HepG2 (cell line): ENCODE measurements around the gene RILPL1. TPM values are rescaled to one million over a fixed set of nuclear protein-coding genes. Genes with fewer than 3 reads are reported as not detected.

Experiments used
- CENPX ChIP-seq: sonication (generic); formaldehyde crosslinking; IDR thresholded peaks from 2 replicates; pipeline ENCODE4 v1.9.0; 2021; ENCODE audit warnings: mild to moderate bottlenecking, missing genetic modification reagents, moderate library complexity
- IRF1 ChIP-seq: sonication (generic); formaldehyde crosslinking; IDR thresholded peaks from 2 replicates; pipeline ENCODE4 v1.4.0; 2020; ENCODE audit warnings: low read depth, mild to moderate bottlenecking, missing genetic modification reagents
- MTA3 ChIP-seq: sonication (generic); formaldehyde crosslinking; IDR thresholded peaks from 2 replicates; pipeline ENCODE4 v1.4.0; 2020; ENCODE audit warnings: missing genetic modification reagents
- NFKB2 ChIP-seq: sonication (generic); formaldehyde crosslinking; IDR thresholded peaks from 2 replicates; pipeline ENCODE4 v1.4.0; 2020; ENCODE audit warnings: missing genetic modification reagents, borderline replicate concordance
- ZNF747 ChIP-seq: sonication (generic); formaldehyde crosslinking; IDR thresholded peaks from 2 replicates; pipeline ENCODE4 v1.8.1; 2023; ENCODE audit warnings: missing genetic modification reagents, mild to moderate bottlenecking, borderline replicate concordance
- polyA plus RNA-seq, 8 experiments: library from polyadenylated mRNA; depleted of rRNA in 3 of 8; stranded (reverse) in 7 of 8; unstranded in 1 of 8; fragments of >200 nt; fragmentation: Illumina TruSeq in 4 of 8; extraction: Trizol in 4 of 8; gene quantifications; 2 replicates each; pipeline versions ENCODE4 v1.2.1 to v1.2.3, GENCODE V29; 2011 to 2016; ENCODE audit warnings: low read depth in 4 of 8, missing spikeins in 1 of 8, mixed read lengths in 1 of 8; ENCODE audit not compliant: insufficient read depth in 1 of 8
- total RNA-seq, 5 experiments: library from RNA; depleted of rRNA; stranded (reverse); fragments of >200 nt; fragmentation: Illumina TruSeq; extraction: Trizol; gene quantifications; 2 replicates each; pipeline ENCODE4 v1.2.3, GENCODE V29; 2016; ENCODE audit warnings: low read depth in 1 of 5
- TF ChIP-seq, protein P1 (sequence below): sonication (generic); formaldehyde crosslinking; IDR thresholded peaks from 2 replicates; pipeline ENCODE4; 2020; ENCODE audit warnings: missing genetic modification reagents, mild to moderate bottlenecking, borderline replicate concordance
- TF ChIP-seq, protein P2 (sequence below): sonication (generic); formaldehyde crosslinking; IDR thresholded peaks from 2 replicates; pipeline ENCODE4 v1.4.0; 2020; ENCODE audit warnings: missing genetic modification reagents
- TF ChIP-seq, protein P3 (sequence below): sonication (generic); formaldehyde crosslinking; IDR thresholded peaks from 2 replicates; pipeline ENCODE4 v1.4.0; 2020; ENCODE audit warnings: missing genetic modification reagents

RILPL1 gene
- total and polyA plus RNA-seq, 2 of the 13 experiments (the other 11 are each of a cell fraction or from before 2014, with no cell fraction given), result 5.8 to 28.4 TPM

GRCh38 chr12:123532808-123533649, 490 bp downstream of the RILPL1 start (continued):
- TF ChIP-seq, protein P1, sequence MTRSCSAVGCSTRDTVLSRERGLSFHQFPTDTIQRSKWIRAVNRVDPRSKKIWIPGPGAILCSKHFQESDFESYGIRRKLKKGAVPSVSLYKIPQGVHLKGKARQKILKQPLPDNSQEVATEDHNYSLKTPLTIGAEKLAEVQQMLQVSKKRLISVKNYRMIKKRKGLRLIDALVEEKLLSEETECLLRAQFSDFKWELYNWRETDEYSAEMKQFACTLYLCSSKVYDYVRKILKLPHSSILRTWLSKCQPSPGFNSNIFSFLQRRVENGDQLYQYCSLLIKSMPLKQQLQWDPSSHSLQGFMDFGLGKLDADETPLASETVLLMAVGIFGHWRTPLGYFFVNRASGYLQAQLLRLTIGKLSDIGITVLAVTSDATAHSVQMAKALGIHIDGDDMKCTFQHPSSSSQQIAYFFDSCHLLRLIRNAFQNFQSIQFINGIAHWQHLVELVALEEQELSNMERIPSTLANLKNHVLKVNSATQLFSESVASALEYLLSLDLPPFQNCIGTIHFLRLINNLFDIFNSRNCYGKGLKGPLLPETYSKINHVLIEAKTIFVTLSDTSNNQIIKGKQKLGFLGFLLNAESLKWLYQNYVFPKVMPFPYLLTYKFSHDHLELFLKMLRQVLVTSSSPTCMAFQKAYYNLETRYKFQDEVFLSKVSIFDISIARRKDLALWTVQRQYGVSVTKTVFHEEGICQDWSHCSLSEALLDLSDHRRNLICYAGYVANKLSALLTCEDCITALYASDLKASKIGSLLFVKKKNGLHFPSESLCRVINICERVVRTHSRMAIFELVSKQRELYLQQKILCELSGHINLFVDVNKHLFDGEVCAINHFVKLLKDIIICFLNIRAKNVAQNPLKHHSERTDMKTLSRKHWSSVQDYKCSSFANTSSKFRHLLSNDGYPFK (CRISPR knock-in tag), result peak; percentile 53; the same call in 1 of the 2 replicates
- no peak for TF ChIP-seq MTA3 (CRISPR knock-in tag)
- TF ChIP-seq IRF1 (CRISPR knock-in tag), result 0 out of 2 replicates have a peak, but pooled peaks have one; percentile 58
- TF ChIP-seq ZNF747, result 0 out of 2 replicates have a peak, but pooled peaks have one; percentile 72
- TF ChIP-seq, protein P2, sequence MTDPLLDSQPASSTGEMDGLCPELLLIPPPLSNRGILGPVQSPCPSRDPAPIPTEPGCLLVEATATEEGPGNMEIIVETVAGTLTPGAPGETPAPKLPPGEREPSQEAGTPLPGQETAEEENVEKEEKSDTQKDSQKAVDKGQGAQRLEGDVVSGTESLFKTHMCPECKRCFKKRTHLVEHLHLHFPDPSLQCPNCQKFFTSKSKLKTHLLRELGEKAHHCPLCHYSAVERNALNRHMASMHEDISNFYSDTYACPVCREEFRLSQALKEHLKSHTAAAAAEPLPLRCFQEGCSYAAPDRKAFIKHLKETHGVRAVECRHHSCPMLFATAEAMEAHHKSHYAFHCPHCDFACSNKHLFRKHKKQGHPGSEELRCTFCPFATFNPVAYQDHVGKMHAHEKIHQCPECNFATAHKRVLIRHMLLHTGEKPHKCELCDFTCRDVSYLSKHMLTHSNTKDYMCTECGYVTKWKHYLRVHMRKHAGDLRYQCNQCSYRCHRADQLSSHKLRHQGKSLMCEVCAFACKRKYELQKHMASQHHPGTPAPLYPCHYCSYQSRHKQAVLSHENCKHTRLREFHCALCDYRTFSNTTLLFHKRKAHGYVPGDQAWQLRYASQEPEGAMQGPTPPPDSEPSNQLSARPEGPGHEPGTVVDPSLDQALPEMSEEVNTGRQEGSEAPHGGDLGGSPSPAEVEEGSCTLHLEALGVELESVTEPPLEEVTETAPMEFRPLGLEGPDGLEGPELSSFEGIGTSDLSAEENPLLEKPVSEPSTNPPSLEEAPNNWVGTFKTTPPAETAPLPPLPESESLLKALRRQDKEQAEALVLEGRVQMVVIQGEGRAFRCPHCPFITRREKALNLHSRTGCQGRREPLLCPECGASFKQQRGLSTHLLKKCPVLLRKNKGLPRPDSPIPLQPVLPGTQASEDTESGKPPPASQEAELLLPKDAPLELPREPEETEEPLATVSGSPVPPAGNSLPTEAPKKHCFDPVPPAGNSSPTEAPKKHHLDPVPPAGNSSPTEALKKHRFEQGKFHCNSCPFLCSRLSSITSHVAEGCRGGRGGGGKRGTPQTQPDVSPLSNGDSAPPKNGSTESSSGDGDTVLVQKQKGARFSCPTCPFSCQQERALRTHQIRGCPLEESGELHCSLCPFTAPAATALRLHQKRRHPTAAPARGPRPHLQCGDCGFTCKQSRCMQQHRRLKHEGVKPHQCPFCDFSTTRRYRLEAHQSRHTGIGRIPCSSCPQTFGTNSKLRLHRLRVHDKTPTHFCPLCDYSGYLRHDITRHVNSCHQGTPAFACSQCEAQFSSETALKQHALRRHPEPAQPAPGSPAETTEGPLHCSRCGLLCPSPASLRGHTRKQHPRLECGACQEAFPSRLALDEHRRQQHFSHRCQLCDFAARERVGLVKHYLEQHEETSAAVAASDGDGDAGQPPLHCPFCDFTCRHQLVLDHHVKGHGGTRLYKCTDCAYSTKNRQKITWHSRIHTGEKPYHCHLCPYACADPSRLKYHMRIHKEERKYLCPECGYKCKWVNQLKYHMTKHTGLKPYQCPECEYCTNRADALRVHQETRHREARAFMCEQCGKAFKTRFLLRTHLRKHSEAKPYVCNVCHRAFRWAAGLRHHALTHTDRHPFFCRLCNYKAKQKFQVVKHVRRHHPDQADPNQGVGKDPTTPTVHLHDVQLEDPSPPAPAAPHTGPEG (CRISPR knock-in tag), result peak; percentile 86; the same call in 1 of the 2 replicates
- peak; percentile 61 for TF ChIP-seq NFKB2 (CRISPR knock-in tag)
- TF ChIP-seq, protein P3, sequence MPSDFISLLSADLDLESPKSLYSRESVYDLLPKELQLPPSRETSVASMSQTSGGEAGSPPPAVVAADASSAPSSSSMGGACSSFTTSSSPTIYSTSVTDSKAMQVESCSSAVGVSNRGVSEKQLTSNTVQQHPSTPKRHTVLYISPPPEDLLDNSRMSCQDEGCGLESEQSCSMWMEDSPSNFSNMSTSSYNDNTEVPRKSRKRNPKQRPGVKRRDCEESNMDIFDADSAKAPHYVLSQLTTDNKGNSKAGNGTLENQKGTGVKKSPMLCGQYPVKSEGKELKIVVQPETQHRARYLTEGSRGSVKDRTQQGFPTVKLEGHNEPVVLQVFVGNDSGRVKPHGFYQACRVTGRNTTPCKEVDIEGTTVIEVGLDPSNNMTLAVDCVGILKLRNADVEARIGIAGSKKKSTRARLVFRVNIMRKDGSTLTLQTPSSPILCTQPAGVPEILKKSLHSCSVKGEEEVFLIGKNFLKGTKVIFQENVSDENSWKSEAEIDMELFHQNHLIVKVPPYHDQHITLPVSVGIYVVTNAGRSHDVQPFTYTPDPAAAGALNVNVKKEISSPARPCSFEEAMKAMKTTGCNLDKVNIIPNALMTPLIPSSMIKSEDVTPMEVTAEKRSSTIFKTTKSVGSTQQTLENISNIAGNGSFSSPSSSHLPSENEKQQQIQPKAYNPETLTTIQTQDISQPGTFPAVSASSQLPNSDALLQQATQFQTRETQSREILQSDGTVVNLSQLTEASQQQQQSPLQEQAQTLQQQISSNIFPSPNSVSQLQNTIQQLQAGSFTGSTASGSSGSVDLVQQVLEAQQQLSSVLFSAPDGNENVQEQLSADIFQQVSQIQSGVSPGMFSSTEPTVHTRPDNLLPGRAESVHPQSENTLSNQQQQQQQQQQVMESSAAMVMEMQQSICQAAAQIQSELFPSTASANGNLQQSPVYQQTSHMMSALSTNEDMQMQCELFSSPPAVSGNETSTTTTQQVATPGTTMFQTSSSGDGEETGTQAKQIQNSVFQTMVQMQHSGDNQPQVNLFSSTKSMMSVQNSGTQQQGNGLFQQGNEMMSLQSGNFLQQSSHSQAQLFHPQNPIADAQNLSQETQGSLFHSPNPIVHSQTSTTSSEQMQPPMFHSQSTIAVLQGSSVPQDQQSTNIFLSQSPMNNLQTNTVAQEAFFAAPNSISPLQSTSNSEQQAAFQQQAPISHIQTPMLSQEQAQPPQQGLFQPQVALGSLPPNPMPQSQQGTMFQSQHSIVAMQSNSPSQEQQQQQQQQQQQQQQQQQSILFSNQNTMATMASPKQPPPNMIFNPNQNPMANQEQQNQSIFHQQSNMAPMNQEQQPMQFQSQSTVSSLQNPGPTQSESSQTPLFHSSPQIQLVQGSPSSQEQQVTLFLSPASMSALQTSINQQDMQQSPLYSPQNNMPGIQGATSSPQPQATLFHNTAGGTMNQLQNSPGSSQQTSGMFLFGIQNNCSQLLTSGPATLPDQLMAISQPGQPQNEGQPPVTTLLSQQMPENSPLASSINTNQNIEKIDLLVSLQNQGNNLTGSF (CRISPR knock-in tag), result peak; percentile 83
- TF ChIP-seq CENPX (CRISPR knock-in tag), result no peak
